ENCODE data around the gene SMTNL2. TPM values are rescaled to one million over a fixed set of nuclear protein-coding genes. Genes with fewer than 3 reads are reported as not detected.

SMTNL2 gene
- total and polyA plus RNA-seq, 9 of the 15 experiments (the other 6 are each of a cell fraction or from before 2014, with no cell fraction given): not detected

GRCh38 chr17:4565209-4566141, 18.9 kb upstream of the SMTNL2 start (continued):
- peak; percentile 75 for TF ChIP-seq MGA (IDR thresholded peaks at IDR 0.05)
- no peak for TF ChIP-seq HDAC3 (IDR thresholded peaks at IDR 0.05; ENCODE audit: borderline replicate concordance, partially characterized antibody)
- TF ChIP-seq ZNF24 (IDR thresholded peaks at IDR 0.05): no peak
- no peak for TF ChIP-seq SIN3B (IDR thresholded peaks at IDR 0.05; ENCODE audit: low read depth)
- TF ChIP-seq E2F4 (CRISPR knock-in tag; IDR thresholded peaks at IDR 0.05; ENCODE audit: low read depth): no peak
